GM21717 (cell line): ENCODE measurements around the gene P3H2.
"Not testable (repeated sequence)": the region's sequence is repeated elsewhere in the genome, so short reads cannot be mapped to it uniquely, and the experiment has no call there.

Experiments used
- ATAC-seq: cut with Tn5 transposase; IDR thresholded peaks from one replicate; pipeline ENCODE4 v1.9.1; 2021; ENCODE audit warnings: mild to moderate bottlenecking, moderate library complexity; ENCODE audit not compliant: unreplicated experiment

P3H2 gene

DNA sequence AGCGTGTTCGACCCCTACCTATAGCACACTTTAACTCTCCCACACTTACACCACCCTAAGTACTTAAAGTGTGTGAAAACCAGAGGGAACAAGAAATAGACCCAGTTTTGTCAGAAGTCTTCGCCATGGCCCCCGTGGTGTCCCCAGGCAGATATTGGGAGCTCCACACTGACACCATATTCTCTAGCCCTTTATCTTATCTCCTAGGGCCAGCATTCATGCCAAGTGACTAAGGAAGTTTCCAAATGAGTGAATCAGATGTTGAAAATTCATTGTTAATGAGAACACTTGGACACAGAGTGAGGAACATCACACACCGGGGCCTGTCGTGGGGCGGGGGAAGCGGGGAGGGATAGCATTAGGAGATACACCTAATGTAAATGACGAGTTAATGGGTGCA is 31.8 kb downstream of the P3H2 start:
- ATAC-seq = no peak

DNA sequence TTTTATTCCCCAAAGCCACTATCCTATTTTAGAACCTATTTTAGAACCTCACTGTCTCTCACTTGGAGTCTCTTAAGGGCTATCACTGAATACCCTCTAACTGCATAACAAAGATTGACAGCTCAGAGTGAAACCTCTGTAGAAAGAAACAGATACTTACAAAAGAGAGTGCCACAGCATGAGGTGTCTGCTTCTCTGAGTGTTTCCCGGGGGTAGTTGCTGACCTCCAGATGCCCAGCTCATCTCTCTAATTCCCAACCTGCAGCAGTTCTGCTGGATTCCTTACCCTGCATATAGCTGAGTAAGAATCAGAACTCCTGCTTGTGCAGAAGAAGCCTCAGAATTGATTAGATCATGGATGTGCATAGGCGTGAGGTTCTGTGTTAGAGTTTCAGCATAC is 34.5 kb downstream of the P3H2 start:
- peak; percentile 61 for ATAC-seq

DNA sequence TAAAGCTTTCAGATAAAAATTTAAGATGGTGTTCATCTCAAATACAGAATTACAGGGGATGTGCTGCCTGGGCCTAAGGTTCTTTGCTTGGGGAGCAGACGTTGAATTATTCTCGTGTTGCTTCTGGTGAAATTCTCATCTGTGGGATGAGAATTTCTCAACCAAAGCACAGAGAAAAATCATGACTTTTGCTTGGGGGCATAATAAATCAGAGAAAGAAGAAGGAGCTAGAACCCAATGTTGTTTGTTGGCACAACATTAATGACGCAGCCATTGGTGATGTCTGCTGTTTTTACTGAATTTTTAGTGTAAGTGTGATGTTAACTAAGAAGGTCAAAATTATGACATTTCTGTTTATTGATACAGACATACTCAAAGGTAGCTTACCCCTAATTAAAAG is 35.7 kb downstream of the P3H2 start:
- no peak for ATAC-seq

GRCh38 chr3:190083635-190084034 is 37.1 kb downstream of the P3H2 start:
- no peak for ATAC-seq

DNA sequence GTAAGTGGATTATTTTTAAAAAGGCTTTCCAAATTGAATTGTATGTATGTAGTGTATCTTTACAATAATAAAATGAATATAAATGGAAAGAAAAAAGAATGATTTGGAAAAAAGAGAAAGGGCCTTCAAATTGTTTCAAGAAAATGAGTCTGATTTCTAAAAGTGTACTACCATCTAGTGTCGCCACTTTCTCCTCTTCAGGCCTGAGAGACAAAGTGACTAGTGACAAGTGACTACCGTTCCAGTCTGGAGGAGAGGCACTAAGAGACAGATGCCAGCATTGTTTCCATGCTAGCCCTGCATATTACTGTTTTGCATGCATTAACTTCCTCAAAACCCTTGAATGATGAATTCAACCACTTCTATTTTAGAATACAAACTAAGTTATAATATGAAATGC is 39.3 kb downstream of the P3H2 start:
- ATAC-seq = no peak

- not testable (repeated sequence) for ATAC-seq
These were observed 41.5 kb downstream of the P3H2 start for GRCh38 chr3:190079173-190079572.

- no peak for ATAC-seq
These were observed 43.2 kb downstream of the P3H2 start for GRCh38 chr3:190077395-190078045.

GRCh38 chr3:190076601-190077394 is 43.9 kb downstream of the P3H2 start:
- ATAC-seq = no peak

- no peak for ATAC-seq
These were observed 44.6 kb downstream of the P3H2 start for GRCh38 chr3:190076136-190076535.

DNA sequence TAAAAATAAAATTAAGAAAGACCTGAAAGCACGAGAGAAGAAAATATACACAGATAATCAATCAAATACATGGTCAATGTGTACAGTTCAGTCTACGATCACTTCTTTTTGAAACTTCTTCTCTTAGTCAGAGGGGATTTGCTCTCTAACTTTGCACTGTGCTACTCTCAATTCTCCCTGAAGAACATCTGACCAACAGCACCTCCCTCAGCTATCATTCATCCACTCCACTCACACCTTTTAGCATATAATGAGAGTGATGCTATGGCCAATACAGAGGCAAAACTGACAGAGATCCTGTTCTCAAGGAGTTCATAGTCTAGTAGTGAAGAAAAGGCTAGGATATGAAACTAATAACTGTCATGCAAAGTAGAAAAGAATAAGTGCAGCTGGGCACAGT is 45.9 kb downstream of the P3H2 start:
- ATAC-seq = no peak

DNA sequence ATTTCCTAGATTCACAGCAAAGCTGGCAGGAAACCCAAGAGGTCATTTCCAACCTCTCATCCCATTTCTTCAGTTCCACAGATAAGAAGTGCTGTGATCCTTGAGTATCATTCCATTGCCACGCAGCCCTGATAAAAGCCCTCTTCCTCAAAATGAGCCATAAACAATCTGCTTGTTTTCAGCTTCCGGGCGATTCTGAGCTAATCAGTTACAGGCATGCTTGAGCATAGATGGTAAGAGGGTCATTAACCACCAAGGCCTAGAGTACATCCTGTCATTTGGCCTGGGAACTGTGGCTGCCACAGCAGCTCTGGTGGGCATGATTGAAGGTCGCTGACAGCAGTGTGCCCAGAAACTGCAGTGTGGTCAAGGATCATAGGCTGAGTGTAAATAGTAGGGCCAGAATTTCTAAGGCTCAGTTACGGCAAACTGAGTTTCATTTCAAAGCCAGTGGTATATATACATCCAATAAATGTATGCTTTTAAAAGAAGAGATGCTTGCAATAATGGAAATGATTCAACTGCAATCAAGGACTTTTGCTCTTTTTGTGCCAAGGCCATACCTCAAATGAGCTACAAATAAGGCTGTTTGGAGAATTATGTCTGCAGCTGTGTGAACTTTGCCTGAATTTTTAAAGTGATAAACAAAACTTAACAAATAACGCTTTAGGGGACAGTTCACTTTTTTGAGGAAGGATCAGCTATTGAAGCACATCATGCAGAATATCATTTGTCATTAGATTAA is 47.3 kb downstream of the P3H2 start:
- ATAC-seq = no peak

- no peak for ATAC-seq
These were observed 47.8 kb downstream of the P3H2 start for GRCh38 chr3:190072856-190073255.

- not testable (repeated sequence) for ATAC-seq
These were observed 48.8 kb downstream of the P3H2 start for GRCh38 chr3:190071921-190072320.

- ATAC-seq = no peak
These were observed 49.9 kb downstream of the P3H2 start for GRCh38 chr3:190070622-190071347.

- ATAC-seq = no peak
These were observed 55.5 kb downstream of the P3H2 start for GRCh38 chr3:190065204-190065603.

GRCh38 chr3:190064659-190065058 is 56.0 kb downstream of the P3H2 start:
- ATAC-seq = no peak

DNA sequence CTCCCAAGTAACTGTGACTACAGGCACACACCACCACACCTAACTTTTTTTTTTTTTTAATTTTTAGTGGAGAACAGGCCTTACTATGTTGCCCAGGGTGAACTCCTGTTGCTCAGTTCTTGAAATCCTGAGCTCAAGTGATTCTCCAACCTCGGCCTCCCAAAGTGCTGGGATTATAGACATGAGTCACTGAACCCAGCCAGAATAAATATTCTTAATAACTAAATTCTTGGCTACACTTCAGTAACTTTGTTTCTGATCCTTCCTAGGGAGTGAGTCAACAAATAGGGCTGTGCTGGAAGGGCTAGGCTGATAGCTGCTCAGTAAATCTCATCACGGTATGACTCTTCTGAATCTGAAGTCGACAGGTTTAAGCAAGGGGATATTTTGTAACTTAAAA is 56.6 kb downstream of the P3H2 start:
- ATAC-seq = no peak

GRCh38 chr3:190063490-190063889 is 57.2 kb downstream of the P3H2 start:
- no peak for ATAC-seq

- ATAC-seq = no peak
These were observed 60.4 kb downstream of the P3H2 start for GRCh38 chr3:190060192-190060775.

- ATAC-seq = no peak
These were observed 61.5 kb downstream of the P3H2 start for GRCh38 chr3:190059242-190059590.
